ENCODE results near the gene CYP26C1. TPM values are rescaled to one million over a fixed set of nuclear protein-coding genes. Genes with fewer than 3 reads are reported as not detected.

Gene CYP26C1
- polyA plus RNA-seq, 1 donor from 2014 or later, result not detected

GRCh38 chr10:93061594-93062513 lies 1.3 kb downstream of the CYP26C1 start:
- H3K9ac ChIP-seq (ENCODE audit: low read length), result no peak overlapping the region
- no peak overlapping the region for H2AFZ ChIP-seq (ENCODE audit: low read depth, low read length)
- H3K36me3 ChIP-seq (ENCODE audit: insufficient read depth, low read length), result peaks cover 20% of the 10 kb centered on the region
- TF ChIP-seq EZH2 (IDR thresholded peaks at IDR 0.05; ENCODE audit: borderline replicate concordance, insufficient read depth, low read length, poor library complexity, severe bottlenecking) (peak; percentile 58), CTCF (IDR thresholded peaks at IDR 0.05; ENCODE audit: poor library complexity, severe bottlenecking) (no peak)
- no peaks in the 10 kb centered on the region for H3F3A ChIP-seq (ENCODE audit: insufficient read depth, low read length, poor library complexity, severe bottlenecking)
- H3K9me3 ChIP-seq (ENCODE audit: low read length), result peaks cover 25% of the 10 kb centered on the region
- no peaks in the 10 kb centered on the region for H3K79me2 ChIP-seq (replicated peaks; ENCODE audit: insufficient read depth, low read length)
- H3K4me2 ChIP-seq (ENCODE audit: low read length), result no peak overlapping the region
- H3K27ac ChIP-seq (ENCODE audit: low read length), result no peak overlapping the region
- no peaks in the 10 kb centered on the region for H4K20me1 ChIP-seq (ENCODE audit: insufficient read depth)
- H3K9me2 ChIP-seq (ENCODE audit: insufficient read depth, low read length), result no peaks in the 10 kb centered on the region
- H3K4me3 ChIP-seq (ENCODE audit: low read length), result peak overlapping the region; percentile 18
- H3K27me3 ChIP-seq (ENCODE audit: insufficient read depth, low read depth, low read length), result peaks cover 80% of the 10 kb centered on the region

- Histone ChIP-seq H3K9me2 (ENCODE audit: insufficient read depth, low read length) (no peaks in the 10 kb centered on the region), H3K79me2 (replicated peaks; ENCODE audit: insufficient read depth, low read length) (no peaks in the 10 kb centered on the region), H3K4me2 (ENCODE audit: low read length) (no peak overlapping the region), H3F3A (ENCODE audit: insufficient read depth, low read length, poor library complexity, severe bottlenecking) (no peaks in the 10 kb centered on the region), H3K4me3 (ENCODE audit: low read length) (peak overlapping the region; percentile 18), H3K27me3 (ENCODE audit: insufficient read depth, low read depth, low read length) (peaks cover 87% of the 10 kb centered on the region), H3K9ac (ENCODE audit: low read length) (no peak overlapping the region), H2AFZ (ENCODE audit: low read depth, low read length) (no peak overlapping the region), H4K20me1 (ENCODE audit: insufficient read depth) (no peaks in the 10 kb centered on the region), H3K9me3 (ENCODE audit: low read length) (peaks cover 29% of the 10 kb centered on the region), H3K27ac (ENCODE audit: low read length) (no peak overlapping the region), H3K36me3 (ENCODE audit: insufficient read depth, low read length) (peaks cover 20% of the 10 kb centered on the region)
- TF ChIP-seq REST (IDR thresholded peaks at IDR 0.05; ENCODE audit: borderline replicate concordance) (no peak), MXI1 (conservative IDR thresholded peaks at IDR 0.05; ENCODE audit: poor library complexity, severe bottlenecking) (no peak), CTCF (IDR thresholded peaks at IDR 0.05; ENCODE audit: poor library complexity, severe bottlenecking) (peak; percentile 57), SMC3 (conservative IDR thresholded peaks at IDR 0.05; ENCODE audit: poor library complexity) (no peak), EP300 (conservative IDR thresholded peaks at IDR 0.05; ENCODE audit: poor library complexity, severe bottlenecking) (no peak), RAD21 (conservative IDR thresholded peaks at IDR 0.05) (no peak), TAF1 (IDR thresholded peaks at IDR 0.05; ENCODE audit: low read depth) (no peak), POLR2AphosphoS5 (IDR thresholded peaks at IDR 0.05) (no peak)
These were observed 2.0 kb downstream of the CYP26C1 start for GRCh38 chr10:93062514-93063143.

Data from neural cell (in vitro differentiated cells).